Activated CD4-positive, alpha-beta T cell treated with anti-CD3 and anti-CD28 coated beads, Interleukin-2, Interleukin-4, amounts not matched to agents 100 ng/mL and 50 ng/mL, durations not matched to agents 16 hours and 8 hours (primary cell): ENCODE results near the gene KBTBD12.

Experiments used
- DNase-seq: peaks from one replicate; pipeline ENCODE4 v3.0.0-alpha.2; 2020; ENCODE audit warnings: low spot score

KBTBD12 gene

DNA sequence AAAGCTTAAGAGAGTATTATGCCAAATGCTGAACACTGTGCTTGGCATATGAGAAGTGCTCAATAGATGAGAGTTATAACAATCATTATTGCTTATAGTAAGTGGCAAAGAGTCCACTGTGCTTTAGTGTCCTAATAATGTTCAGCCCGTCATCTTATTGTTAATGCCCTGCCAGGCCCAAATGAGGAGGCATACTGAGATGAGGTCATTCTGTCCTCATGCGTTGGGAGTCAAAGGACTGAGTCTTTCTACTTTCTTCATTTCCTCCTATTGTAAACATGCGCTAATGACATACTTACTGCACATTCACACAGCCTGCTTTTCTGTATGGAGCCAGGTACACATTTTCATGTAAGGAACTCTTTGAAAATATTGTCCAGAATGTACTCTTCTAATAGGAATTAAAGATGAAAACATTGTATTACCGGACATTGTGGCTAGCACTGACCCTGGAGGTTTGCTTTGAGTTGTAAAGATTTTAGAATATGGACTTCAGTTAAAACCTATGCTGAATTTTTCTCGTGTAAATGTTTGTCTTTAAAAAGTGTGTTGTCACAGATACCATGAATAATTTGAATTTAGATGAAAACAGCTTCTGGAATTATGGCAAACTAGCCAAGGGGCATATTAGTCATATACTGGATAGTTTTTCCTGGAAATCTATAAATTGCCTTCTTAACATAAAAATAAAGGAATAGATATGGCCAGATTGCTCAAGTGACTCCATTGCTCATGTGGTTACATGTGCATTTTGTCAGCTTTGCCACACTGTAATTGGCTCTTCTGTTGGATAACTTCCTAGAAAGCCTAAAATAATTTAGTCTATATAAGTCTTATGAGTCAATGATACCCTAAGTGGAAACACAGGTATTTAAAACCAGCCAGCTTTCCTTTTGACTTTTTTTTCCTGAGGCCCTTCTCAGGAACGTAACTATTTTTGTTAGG lies 38.3 kb downstream of the KBTBD12 start:
- DNase-seq, result no peak

DNA sequence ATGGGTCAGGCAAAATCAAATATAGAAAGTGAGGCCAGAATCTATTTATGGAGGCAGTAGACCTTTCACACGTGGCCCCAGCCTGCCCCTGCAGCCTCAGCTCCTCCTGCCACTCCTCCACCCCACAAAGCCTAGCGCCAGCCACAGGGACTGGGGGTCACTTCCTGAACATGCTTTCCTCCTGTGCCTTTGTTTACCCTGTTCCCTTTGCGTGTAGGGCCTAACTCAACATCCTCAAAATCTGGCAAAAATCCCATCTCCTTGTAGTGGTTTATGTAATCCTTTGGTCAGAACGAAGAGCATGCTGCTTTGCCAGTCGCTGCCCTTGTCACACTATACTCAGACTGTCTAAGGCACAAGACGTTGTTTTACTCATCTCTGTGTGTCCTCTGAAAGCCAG lies 39.6 kb downstream of the KBTBD12 start:
- DNase-seq, result no peak

DNA sequence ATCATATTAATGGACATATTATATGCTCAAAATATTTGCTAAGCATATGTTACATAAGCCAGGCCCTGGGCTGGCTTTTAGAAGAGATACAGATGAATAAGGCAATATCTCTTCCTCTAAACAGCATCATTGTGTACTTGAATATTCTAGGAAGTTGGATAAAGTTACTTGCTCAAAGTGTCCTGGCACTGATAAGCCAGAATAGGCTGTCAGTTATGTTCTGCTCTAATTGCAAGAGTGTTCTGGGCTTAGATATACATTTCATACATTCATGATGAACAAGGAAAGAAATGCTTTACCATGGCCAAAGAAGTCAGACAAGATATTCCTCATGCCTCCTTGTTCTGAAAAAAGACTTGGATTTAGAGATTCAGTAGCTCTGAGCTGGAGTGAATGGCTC lies 40.7 kb downstream of the KBTBD12 start:
- no peak for DNase-seq

DNA sequence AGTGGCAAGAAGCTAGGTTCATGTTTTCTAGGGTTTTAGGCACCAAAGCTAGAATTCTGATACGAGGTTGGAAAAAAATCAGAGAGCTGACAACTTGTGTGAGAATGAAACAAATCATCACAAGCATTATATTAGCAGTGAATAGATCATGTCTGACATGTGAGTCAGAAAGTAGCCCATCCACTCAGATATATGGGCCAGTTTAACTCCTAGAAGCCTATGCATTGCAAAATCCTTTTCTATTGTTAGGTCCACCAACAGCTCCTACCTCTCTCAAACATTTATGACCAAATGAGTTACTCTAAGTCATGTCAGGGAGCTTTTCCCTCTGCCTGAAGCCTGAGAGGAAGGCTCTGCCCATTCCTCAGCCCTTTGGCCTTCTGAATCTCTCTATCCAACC lies 44.0 kb downstream of the KBTBD12 start:
- no peak for DNase-seq

DNA sequence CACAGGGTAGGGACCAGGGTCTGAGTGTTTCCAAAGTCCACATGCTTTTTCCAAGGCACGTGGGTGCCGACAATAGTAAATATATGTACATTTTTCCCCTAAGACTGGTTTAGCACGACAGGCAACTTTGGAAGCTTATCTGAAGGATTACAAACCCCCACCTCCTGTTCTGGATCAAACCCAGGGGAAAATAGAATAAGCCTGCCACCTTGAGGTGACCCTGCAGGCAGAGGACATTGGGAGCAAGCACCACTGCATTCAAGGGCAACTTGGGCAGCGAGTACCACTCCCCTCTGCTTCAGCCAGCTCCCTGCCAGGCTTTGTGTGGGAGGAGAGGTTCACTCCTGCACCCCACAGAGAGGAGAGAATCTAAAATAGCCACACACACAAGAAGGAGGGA lies 44.8 kb downstream of the KBTBD12 start:
- no peak for DNase-seq

DNA sequence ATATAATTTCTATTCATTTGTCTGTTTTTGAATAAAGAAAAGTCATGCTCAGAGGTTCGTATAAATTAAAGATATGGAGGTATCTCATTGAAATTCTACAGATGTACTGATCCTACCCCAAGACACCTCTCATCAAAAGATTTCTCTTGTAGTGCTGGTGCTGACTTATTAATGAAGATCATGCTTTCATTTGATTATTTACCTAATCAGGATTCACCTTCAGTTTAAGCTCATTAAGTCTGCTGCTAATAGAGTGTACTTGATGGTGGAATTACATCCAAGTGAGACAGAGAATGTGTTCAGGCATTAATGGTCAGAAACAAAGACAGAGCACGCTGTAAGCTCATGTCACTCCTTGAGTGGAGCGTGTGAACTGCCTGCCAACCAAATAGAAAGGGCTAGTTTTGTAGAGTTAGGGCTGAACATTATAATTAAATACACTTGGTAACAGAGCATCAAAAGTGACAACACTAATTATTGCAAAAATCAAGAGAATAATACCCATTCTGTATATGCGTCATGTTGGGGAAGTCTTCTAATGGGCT lies 45.5 kb downstream of the KBTBD12 start:
- no peak for DNase-seq

DNA sequence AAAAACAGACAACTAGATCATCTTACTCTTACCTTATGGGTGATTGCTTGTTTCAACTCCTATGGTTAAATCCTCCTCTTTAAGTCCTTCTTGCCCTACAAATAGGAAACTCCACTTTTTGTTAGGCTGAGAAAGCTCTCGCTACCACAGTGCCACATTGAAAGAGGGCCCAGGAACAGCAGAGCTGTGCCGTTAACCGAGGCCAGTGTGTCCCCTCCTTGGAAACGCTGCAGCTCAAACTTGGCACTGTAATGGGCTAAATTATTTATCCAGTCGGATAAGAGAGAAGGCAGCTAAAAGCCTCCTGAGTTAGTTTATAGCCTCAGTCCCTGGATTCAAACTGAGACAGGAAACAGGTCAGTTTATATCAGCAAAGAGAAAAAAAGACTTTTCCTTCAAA lies 46.1 kb downstream of the KBTBD12 start:
- DNase-seq, result no peak

DNA sequence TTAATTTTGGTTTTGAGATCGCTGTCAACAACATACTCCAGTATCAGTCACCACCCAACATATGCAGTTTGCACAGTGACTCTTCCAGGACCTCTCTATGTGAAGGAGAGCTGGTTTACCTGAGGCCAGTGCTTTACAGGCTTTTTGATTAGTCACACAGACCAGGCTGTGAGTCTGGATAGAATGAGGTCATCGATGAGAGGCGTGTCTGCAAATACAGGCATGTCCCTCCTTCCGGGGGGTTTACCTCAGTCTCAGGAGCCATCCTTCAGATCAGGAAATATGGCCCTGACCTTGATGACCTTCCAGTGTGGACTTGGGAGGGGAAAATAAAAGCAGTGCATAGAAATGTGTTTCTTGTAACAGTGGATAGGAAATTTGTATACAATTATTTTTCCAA lies 46.9 kb downstream of the KBTBD12 start:
- DNase-seq, result no peak

DNA sequence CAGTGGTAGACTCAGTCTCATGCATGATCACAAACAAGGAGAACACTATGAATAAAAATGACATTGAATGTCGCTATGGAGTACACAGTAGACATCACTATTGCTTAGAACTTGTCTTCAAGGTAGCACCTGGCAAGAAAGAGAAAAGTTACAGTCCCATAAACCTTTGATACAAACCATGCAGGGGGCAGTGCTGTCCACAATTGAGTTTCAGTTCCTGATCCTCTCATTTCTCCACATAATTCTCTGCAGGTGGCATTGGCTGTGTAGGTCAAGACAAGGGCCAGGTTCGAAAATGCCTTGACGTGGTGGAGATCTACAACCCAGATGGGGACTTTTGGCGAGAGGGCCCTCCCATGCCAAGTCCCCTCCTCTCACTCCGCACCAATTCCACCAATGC lies 47.9 kb downstream of the KBTBD12 start:
- no peak for DNase-seq

DNA sequence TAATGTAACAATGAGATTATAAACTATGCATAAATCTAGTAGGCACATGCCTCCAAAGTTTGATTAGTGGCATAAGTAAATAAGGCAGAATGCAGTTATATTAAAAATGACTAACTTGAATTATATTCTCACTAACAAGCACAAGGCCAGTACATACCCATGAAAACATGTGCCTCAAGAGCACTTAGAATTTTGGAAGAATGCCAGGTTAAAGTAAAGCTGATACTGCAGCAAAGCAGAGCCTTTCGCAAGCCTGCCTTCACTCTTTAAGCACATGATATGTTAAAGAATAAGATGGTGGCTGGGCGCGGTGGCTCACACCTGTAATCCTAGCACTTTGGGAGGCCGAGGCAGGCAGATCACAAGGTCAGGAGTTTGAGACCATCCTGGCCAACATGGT lies 49.0 kb downstream of the KBTBD12 start:
- no peak for DNase-seq

DNA sequence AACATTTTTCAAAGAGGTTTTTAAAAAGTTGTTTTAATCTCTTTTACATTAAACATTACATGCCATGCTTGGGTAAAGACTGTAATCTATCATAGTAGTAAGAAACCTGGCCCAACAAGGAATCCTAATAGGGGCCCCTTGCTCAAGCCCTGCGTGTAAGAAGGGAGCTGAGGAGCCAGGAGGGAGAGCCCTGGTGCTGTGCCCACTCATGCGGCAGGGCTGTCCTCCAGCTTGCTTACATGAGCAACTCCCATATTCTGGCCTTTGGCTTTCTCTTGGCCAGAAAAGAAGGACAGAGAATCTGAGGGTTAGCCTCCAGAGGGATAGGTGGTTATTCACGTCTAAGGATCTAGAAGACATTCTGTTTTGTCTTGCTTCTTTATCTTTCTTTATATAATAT lies 49.8 kb downstream of the KBTBD12 start:
- no peak for DNase-seq

DNA sequence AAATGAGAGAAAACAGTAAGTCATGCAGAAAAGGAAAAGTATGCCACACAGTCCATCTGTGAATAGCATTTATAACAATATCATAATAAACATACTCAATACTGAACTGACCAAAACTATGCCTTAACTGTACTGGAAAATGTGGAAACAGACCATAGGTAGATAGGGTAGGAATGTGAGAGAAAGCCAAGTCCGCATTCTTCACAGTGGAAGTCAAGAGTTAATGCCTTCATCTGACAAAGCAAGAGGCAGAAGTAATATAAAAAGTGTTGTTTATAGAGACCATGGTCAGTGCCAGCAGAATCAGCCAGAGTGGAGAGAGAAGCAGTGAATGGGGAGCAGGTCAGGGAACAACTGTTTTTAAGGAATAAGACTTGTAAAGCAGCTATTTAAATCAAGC lies 52.3 kb downstream of the KBTBD12 start:
- no peak for DNase-seq

DNA sequence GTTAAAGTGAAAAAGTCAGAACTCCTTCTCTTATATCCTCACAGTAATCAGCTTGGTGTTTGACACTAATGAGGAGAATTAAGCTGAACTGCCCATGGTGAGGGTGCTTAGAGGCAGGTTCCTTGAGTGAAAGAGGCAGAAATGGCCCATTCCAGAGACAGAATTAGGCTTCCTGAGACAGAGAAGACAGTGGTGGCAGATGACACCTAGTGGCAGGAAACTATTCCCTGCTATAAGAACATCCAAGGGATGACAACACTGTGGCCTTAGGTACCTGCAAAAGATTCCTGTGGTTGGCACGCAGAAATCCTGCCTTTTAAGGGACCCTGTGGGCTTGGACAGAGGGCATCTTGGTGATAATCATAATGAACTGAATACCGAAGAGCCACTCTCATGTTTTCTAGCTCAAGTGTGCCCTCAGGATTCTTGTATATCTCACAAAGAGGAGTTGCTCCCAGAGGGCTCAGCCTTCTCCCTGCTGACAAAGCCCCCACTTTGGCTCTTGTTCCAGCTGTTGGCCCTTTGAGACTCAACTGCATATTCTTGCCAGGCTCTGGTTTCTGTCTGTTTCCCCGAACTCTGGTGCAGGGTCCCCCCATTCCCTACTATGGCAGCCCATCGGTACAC lies 56.0 kb downstream of the KBTBD12 start:
- DNase-seq, result peak; percentile 19

DNA sequence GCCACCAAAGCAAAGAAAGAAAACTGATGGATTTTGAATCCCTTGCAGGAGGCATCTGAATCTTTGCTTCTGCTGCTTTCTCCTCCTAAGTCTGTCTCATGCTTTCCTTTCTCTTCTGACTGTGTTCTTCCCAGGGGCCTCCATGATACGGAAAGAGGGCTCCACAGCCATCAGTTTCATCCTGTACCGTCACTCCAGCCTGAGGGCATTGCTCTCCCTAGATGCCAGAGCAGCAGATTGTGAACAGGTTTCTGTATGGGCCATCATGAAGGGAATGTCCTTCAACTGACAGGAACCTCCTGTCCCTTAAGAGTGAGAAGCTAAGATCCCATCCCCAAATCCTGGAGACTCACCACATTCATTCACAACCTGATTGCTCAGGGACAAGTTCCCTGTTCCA lies 59.2 kb downstream of the KBTBD12 start:
- DNase-seq, result no peak

DNA sequence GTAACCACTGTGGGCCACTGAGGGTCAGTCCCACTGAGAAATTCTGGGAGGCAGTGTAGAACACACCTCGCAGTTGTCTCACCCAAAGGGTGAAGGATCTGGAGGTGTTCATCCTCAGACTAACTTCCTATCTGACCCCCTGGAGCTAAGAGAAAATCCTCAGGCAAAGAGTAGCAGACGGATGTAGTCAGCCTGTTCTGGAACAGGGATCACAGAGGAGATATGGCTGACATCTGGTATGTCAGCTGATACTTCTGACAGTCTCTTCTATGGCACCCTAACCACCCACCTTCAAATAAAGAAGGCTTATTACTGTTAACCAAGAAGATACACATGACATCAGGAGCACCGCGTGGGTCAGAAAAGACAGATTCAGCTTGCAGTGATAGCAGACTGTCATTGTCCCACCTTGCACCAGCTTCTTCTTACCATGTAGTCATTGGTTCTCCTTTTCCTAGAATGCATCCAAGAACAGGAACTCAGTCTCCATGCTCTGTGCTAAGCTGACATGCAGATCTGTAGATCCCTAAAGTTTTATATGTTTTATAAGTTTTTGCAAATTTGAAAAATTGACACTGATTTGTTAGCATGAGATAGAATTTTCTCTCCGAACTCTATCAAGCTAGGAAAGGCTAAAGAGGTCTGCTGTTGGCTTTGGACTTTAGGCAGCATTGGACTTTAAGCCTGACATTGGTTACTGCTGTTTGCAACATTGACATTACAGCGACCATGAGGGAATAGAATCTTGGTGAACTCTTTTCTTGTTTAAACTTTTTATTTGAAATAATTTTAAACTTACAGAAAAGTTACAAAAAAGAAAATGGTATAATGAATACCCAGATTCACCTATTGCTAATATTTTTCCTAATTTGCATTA lies 60.4 kb downstream of the KBTBD12 start:
- no peak for DNase-seq

DNA sequence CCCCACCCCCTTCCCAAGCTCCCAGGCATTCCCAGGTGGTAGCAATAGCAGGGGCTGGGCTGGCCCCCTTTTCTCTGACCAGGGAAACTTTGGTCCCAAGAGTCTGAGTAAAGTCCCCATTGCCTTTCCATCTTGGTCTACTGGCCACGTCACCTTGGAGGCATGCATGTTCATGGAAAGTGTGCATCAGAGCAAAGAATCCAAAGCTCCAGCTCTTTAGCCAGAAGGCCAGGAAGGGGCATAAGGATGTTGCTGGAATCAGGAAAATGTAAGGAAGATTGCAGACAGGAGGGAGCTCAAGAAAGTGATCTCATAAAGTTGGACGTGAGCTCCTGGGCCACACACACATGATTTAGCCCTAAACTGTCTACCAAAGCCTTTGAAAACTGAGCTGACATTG lies 63.6 kb downstream of the KBTBD12 start:
- no peak for DNase-seq

DNA sequence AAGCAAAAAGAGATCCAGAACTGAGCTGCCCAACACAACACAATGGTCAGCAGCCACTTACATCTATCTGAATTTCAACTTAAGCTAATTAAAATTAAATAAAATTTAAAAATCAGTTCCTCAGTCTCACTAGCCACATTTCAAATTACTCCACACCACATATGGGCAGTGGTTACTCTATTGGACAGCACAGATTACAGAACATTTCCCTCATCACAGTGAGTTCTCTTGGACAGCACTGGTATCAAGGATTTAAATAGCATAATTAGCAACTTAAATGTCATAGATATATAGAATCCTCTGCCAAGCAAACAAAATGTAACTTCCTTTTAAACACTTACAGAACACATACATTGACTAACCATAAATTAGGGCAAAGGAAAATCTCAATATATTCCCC lies 64.4 kb downstream of the KBTBD12 start:
- no peak for DNase-seq

DNA sequence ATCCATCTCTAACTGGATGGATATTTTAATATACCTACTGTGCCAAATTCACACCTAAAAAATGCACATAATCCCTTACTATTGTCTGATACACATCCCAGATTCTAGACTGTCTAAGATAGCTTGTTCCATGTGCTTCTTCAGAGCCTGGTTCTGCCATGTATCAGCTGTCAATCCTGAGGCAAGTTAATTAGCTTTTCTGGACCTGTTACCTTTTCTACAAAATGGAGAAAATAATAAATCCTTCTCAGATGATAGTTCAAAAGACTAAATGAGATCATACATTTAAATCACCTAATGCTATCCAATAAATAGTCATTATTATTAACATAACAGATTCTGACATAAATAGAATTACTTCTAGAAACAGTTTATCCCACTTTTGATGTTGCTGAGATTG lies 66.1 kb downstream of the KBTBD12 start:
- no peak for DNase-seq

DNA sequence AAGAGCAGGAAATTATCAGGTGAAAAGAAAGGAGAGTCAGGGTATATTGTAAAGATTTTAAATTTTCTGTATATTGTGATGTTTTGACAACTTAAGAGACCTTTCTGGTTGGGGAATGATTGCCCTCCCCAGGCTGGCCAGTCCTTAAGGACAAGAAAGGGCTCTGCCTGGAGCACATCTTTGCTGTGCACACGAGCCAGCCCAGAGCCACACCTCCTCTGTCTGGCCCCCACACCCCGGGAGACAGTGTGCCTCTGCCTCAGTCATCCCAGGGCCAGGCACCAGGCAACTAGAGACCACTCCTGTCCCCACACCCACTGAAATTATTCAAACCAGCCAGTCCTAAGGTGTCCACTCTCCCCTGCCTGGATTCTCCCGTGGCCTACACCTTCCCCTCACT lies 67.1 kb downstream of the KBTBD12 start:
- DNase-seq, result no peak

DNA sequence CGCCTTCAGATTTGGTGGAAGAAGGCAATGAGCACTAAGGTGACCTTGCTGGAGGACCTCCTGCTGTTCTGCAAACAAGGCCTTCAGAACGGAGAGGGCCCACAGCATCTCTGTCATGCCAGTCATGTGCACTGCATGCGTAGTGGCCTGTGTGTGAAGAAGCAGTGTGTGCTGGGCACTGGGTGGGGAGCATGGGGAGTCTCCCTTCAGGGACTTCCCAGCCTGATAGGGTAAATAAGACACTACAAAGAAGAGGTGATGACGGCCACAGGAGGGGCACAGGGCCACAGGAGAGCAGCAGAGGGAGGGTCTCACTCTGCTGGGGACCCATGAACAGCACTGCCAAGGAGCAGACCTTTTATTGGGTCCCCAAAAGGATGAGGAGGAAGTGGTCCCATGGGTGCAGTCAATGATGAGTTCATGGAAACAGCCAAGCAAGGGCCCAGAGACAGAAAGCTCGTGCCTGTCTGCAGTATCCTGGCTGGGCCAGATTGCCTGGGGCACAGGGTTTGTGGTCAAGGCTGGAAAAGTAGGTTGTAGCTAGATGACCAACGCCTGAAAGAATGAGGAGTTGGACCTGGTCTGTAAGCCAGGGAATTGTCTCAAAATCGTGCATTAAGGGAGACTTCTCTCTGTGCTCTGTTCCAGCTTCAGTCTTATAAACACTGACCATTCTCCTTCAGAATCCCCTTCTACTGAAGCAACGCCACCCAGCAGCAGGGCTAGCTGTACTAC lies 69.4 kb downstream of the KBTBD12 start:
- no peak for DNase-seq

DNA sequence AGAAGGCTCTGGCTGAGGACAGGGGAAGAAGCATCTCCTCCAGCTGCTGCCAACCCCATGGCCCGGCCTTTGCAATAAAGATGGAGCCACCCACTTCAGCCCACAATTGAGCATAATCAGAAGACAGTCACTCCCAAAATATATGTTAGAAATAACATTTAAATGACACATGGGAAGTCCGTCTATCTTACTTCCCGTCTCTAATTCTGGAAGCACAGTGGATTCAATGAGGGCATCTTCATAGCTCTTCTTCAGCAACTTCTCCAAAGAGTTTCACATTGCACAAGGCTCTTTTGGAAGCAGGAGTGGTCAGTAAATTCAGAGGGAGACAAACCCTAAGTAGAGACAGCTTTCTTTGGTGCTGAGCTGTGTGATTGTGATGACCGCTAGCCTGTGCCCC lies 70.2 kb downstream of the KBTBD12 start:
- no peak for DNase-seq
